HEK293T (cell line): ENCODE results near the gene MRPL52.
"Not testable (repeated sequence)": the region's sequence is repeated elsewhere in the genome, so short reads cannot be mapped to it uniquely, and the experiment has no call there.

Experiments
- CTCF ChIA-PET: fragments of 350-600 bp; formaldehyde crosslinking; extraction: SDS; loops from one replicate; lab custom pipeline; 2021; ENCODE audit warnings: antibody characterized with exemption, inconsistent platforms; lab: Yijun Ruan, JAX
- POLR2A ChIA-PET: fragments of 350-600 bp; formaldehyde crosslinking; extraction: SDS; loops from one replicate; lab custom pipeline; 2020; ENCODE audit warnings: antibody characterized with exemption, inconsistent platforms; lab: Yijun Ruan, JAX
- DNase-seq: peaks from one replicate; pipeline ENCODE4 v3.0.0; 2012; ENCODE audit warnings: mixed read lengths; ENCODE audit errors: extremely low spot score
- ARNT ChIP-seq: fragments of 450-650 bp; IDR thresholded peaks from 2 replicates; pipeline ENCODE4 v1.6.1; 2017; ENCODE audit warnings: mild to moderate bottlenecking
- BHLHE40 ChIP-seq: fragments of 450-650 bp; IDR thresholded peaks from 2 replicates; pipeline ENCODE4 v1.6.1; 2016; ENCODE audit warnings: mild to moderate bottlenecking, moderate library complexity, borderline replicate concordance
- CTBP1 ChIP-seq: fragments of 450-650 bp; IDR thresholded peaks from 2 replicates; pipeline ENCODE4 v1.6.1; 2016; ENCODE audit warnings: borderline replicate concordance
- ELF4 ChIP-seq: fragments of 450-650 bp; IDR thresholded peaks from 2 replicates; pipeline ENCODE4 v1.6.1; 2017; ENCODE audit warnings: antibody characterized with exemption
- FOXA1 ChIP-seq: fragments of 450-650 bp; IDR thresholded peaks from 2 replicates; pipeline ENCODE4 v1.6.1; 2016; ENCODE audit warnings: mild to moderate bottlenecking
- FOXK2 ChIP-seq: fragments of 450-650 bp; IDR thresholded peaks from 2 replicates; pipeline ENCODE4 v1.6.1; 2016; ENCODE audit warnings: mild to moderate bottlenecking
- FOXM1 ChIP-seq: fragments of 450-650 bp; IDR thresholded peaks from 2 replicates; pipeline ENCODE4 v1.6.1; 2017; ENCODE audit warnings: mild to moderate bottlenecking, borderline replicate concordance
- HDGF ChIP-seq: fragments of 450-650 bp; IDR thresholded peaks from 2 replicates; pipeline ENCODE4 v1.6.1; 2017; ENCODE audit warnings: antibody characterized with exemption, borderline replicate concordance
- L3MBTL2 ChIP-seq: fragments of 450-650 bp; conservative IDR thresholded peaks from 2 replicates; pipeline ENCODE4 v1.6.1; 2016; ENCODE audit warnings: mild to moderate bottlenecking
- LEF1 ChIP-seq: fragments of 450-650 bp; IDR thresholded peaks from 2 replicates; pipeline ENCODE4 v1.6.1; 2017; ENCODE audit warnings: mild to moderate bottlenecking, borderline replicate concordance
- NFRKB ChIP-seq: fragments of 450-650 bp; IDR thresholded peaks from 2 replicates; pipeline ENCODE4 v1.6.1; 2016; ENCODE audit warnings: mild to moderate bottlenecking, moderate library complexity
- SP1 ChIP-seq: fragments of 450-650 bp; IDR thresholded peaks from 2 replicates; pipeline ENCODE4 v1.6.1; 2017
- SUZ12 ChIP-seq: fragments of 450-650 bp; IDR thresholded peaks from 2 replicates; pipeline ENCODE4 v1.6.1; 2016; ENCODE audit warnings: mild to moderate bottlenecking
- TARDBP ChIP-seq: fragments of 450-650 bp; IDR thresholded peaks from 2 replicates; pipeline ENCODE4 v1.6.1; 2016
- ZNF384 ChIP-seq: fragments of 450-650 bp; IDR thresholded peaks from 2 replicates; pipeline ENCODE4 v1.6.1; 2016
- TF ChIP-seq, protein P1 (sequence below): fragments of 450-650 bp; IDR thresholded peaks from 2 replicates; pipeline ENCODE4 v1.6.1; 2016

The MRPL52 gene

GRCh38 chr14:22854963-22855724 is 25.5 kb downstream of the MRPL52 start:
- CTCF ChIA-PET = interaction anchor here (0.6 to 8.5 kb wide), 16 partner anchors 10 to 1142 kb away, joined by 3 to 62 read pairs (median 3); partner anchors contain the start of gene DAD1
- POLR2A ChIA-PET = interaction anchor here (2.4 kb wide), 1 partner anchor 32 kb away, joined by 7 read pairs; no protein-coding TSS in a partner anchor
- DNase-seq = no peak
- no peak for TF ChIP-seq ELF4
- TF ChIP-seq, protein P1, sequence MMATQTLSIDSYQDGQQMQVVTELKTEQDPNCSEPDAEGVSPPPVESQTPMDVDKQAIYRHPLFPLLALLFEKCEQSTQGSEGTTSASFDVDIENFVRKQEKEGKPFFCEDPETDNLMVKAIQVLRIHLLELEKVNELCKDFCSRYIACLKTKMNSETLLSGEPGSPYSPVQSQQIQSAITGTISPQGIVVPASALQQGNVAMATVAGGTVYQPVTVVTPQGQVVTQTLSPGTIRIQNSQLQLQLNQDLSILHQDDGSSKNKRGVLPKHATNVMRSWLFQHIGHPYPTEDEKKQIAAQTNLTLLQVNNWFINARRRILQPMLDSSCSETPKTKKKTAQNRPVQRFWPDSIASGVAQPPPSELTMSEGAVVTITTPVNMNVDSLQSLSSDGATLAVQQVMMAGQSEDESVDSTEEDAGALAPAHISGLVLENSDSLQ = no peak
- no peak for TF ChIP-seq L3MBTL2
- TF ChIP-seq TARDBP = no peak
- no peak for TF ChIP-seq LEF1
- no peak for TF ChIP-seq FOXA1
- no peak for TF ChIP-seq SUZ12
- TF ChIP-seq FOXK2 = no peak
- no peak for TF ChIP-seq NFRKB

GRCh38 chr14:22856428-22856827 is 26.7 kb downstream of the MRPL52 start:
- POLR2A ChIA-PET = interaction anchor here (2.4 kb wide), 1 partner anchor 34 kb away, joined by 7 read pairs; no protein-coding TSS in a partner anchor
- no peak for DNase-seq
- CTCF ChIA-PET = no interaction called here
- TF ChIP-seq TARDBP = no peak
- TF ChIP-seq HDGF = no peak
- TF ChIP-seq NFRKB = no peak
- no peak for TF ChIP-seq ZNF384
- no peak for TF ChIP-seq CTBP1
- no peak for TF ChIP-seq BHLHE40
- no peak for TF ChIP-seq ELF4
- TF ChIP-seq, protein P1 = no peak
- TF ChIP-seq L3MBTL2 = no peak
- no peak for TF ChIP-seq FOXK2
- no peak for TF ChIP-seq FOXM1
- no peak for TF ChIP-seq ARNT
- no peak for TF ChIP-seq LEF1
- no peak for TF ChIP-seq FOXA1
- TF ChIP-seq SP1 = no peak
- no peak for TF ChIP-seq SUZ12

DNA sequence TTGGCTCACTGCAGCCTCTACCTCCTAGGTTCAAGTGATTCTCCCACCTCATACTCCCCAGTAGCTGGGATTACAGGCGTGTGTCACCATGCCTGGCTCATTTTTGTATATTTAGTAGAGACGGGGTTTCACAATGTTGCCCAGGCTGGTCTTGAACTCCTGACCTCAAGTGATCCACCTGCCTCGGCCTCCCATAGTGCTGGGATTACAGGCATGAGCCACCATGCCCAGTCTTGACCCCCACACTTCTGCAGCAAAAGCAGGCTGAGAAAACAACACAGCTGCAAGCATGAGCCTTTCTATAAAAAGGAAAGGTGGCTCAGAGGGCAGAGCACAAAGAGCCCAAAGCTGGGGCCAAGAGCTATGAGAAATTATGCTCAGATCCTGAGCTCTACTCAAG is 30.7 kb downstream of the MRPL52 start:
- DNase-seq, POLR2A ChIA-PET: not testable (repeated sequence)
- CTCF ChIA-PET = interaction anchor here (1.2 kb wide), 1 partner anchor 201 kb away, joined by 3 read pairs; no protein-coding TSS in a partner anchor

DNA sequence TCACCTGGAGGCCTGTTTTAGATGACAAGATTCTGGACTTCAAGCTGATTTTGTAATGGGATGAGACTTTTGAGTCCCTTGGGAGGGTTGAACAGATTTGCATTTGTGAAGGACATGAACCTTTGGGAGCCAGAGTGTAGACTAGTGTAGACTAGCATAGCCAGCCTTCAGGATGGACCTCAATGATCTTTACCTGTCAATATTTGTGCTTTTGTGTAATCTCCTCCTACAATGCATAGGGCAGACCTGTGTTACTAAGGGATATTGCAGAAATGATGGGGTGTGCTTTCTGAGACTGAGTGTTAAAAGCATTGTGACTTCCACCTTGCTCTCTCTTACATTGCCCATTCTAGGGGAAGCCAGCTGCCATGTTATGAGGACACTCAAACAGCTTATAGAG is 32.0 kb downstream of the MRPL52 start:
- TF ChIP-seq FOXK2 (no peak), FOXM1 (no peak), ZNF384 (no peak), ELF4 (no peak), SP1 (no peak), ARNT (no peak), FOXA1 (no peak), SUZ12 (no peak), L3MBTL2 (no peak), TARDBP (no peak), CTBP1 (no peak), LEF1 (no peak), NFRKB (no peak), BHLHE40 (no peak), HDGF (no peak)
- TF ChIP-seq, protein P1 = no peak
- DNase-seq = no peak
- CTCF ChIA-PET = interaction anchor here (0.9 to 3.1 kb wide), 3 partner anchors 8 to 11 kb away, joined by 3 to 14 read pairs (median 3); partner anchors contain the start of gene LRP10
- POLR2A ChIA-PET = interaction anchor here (1.4 kb wide), 1 partner anchor 10 kb away, joined by 4 read pairs; the partner anchor contains the start of gene LRP10

- ChIA-PET CTCF (interaction anchor here (1.6 kb wide), 1 partner anchor 11 kb away, joined by 6 read pairs; no protein-coding TSS in a partner anchor), POLR2A (interaction anchor here (1.5 kb wide), 1 partner anchor 54 kb away, joined by 5 read pairs; the partner anchor contains the start of gene RBM23)
- DNase-seq = no peak
- TF ChIP-seq SP1 (no peak), CTBP1 (no peak), BHLHE40 (no peak), FOXM1 (no peak), TARDBP (no peak), FOXK2 (no peak), L3MBTL2 (no peak), ELF4 (no peak), HDGF (no peak), NFRKB (no peak), ZNF384 (no peak), SUZ12 (no peak), ARNT (no peak), FOXA1 (no peak), LEF1 (no peak)
- TF ChIP-seq, protein P1 = no peak
Observed at GRCh38 chr14:22864979-22865378, 35.3 kb downstream of the MRPL52 start.
